PC-3 (cell line): Measurements from ENCODE around the gene STH. TPM values are rescaled to one million over a fixed set of nuclear protein-coding genes. Genes with fewer than 3 reads are reported as not detected.

Experiments
- ATAC-seq: fragments of 200-7000 bp; cut with Tn5 transposase; 2 replicates; pipeline ENCODE4 v1.9.1; 2020; ENCODE audit warnings: mild to moderate bottlenecking, moderate library complexity
- BruUV-seq: library from RNA; stranded (reverse); fragments of 400-500 nt; replicated peaks from 2 replicates; lab custom pipeline; 2021; lab: Mats Ljungman, UMichigan
- CTCF ChIA-PET: fragments of 300-600 bp; sonication (Branson Sonifier 250); formaldehyde crosslinking; loops from one replicate; lab custom pipeline; 2022; ENCODE audit warnings: antibody characterized with exemption; lab: Charles Lee
- POLR2A ChIA-PET: fragments of 300-600 bp; sonication (Branson Sonifier 250); formaldehyde crosslinking; loops from one replicate; lab custom pipeline; 2022; ENCODE audit warnings: antibody characterized with exemption; ENCODE audit not compliant: unreplicated experiment; lab: Charles Lee
- DNase-seq: peaks from one replicate; pipeline ENCODE4 v3.0.0-alpha.2; 2015
- H2AFZ ChIP-seq: fragments of 300-600 bp; sonication (generic); 2 replicates; pipeline ENCODE4 v1.6.0; 2016; ENCODE audit warnings: antibody characterized with exemption, low read length
- H3F3A ChIP-seq: fragments of 300-600 bp; sonication (generic); one replicate; pipeline ENCODE4 v1.6.0; 2017; ENCODE audit warnings: antibody characterized with exemption, low read length, control low read depth, mild to moderate bottlenecking; ENCODE audit not compliant: unreplicated experiment
- H3K27ac ChIP-seq: fragments of 300-600 bp; sonication (generic); 2 replicates; pipeline ENCODE4 v1.5.1; 2016; ENCODE audit warnings: mild to moderate bottlenecking, low read length
- H3K27me3 ChIP-seq: fragments of 300-600 bp; sonication (generic); 2 replicates; pipeline ENCODE4 v1.6.1; 2016; ENCODE audit warnings: low read length, mixed read lengths
- H3K36me3 ChIP-seq: fragments of 300-600 bp; sonication (generic); 2 replicates; pipeline ENCODE4 v1.6.1; 2016; ENCODE audit warnings: low read depth, mixed run types, low read length, mixed read lengths
- H3K4me1 ChIP-seq: fragments of 300-600 bp; sonication (generic); 2 replicates; pipeline ENCODE4 v1.5.1; 2016; ENCODE audit warnings: low read length; ENCODE audit not compliant: insufficient read depth
- H3K4me2 ChIP-seq: fragments of 300-600 bp; sonication (generic); 2 replicates; pipeline ENCODE4 v1.6.0; 2016; ENCODE audit warnings: low read length
- H3K4me3 ChIP-seq: fragments of 300-600 bp; sonication (generic); 2 replicates; pipeline ENCODE4 v1.5.1; 2016; ENCODE audit warnings: mild to moderate bottlenecking, low read length, mixed read lengths
- H3K79me2 ChIP-seq: fragments of 300-600 bp; sonication (generic); 2 replicates; pipeline ENCODE4 v1.6.1; 2017; ENCODE audit warnings: low read length, mixed read lengths
- H3K9ac ChIP-seq: fragments of 300-600 bp; sonication (generic); 2 replicates; pipeline ENCODE4 v1.6.0; 2016; ENCODE audit warnings: mild to moderate bottlenecking, low read length
- H3K9me2 ChIP-seq: fragments of 300-600 bp; sonication (generic); replicated peaks from 2 replicates; pipeline ENCODE4 v1.6.1; 2016; ENCODE audit warnings: mixed run types, low read length, mixed read lengths
- H3K9me3 ChIP-seq: fragments of 300-600 bp; sonication (generic); 2 replicates; pipeline ENCODE4 v1.6.1; 2016; ENCODE audit warnings: low read length, mixed read lengths
- H4K20me1 ChIP-seq: fragments of 300-600 bp; sonication (generic); 2 replicates; pipeline ENCODE4 v1.6.1; 2016; ENCODE audit warnings: low read length, mixed read lengths
- EZH2 ChIP-seq: fragments of 300-600 bp; sonication (generic); IDR thresholded peaks from one replicate; pipeline ENCODE4 v1.6.1; 2017; ENCODE audit warnings: antibody characterized with exemption, mild to moderate bottlenecking, low read length; ENCODE audit not compliant: unreplicated experiment
- EZH2phosphoT487 ChIP-seq: fragments of 300-600 bp; sonication (generic); IDR thresholded peaks from 2 replicates; pipeline ENCODE4 v1.6.1; 2018; ENCODE audit warnings: mild to moderate bottlenecking, antibody characterized with exemption, low read length, borderline replicate concordance
- intact Hi-C: fragments of 100-400 bp; cut with micrococcal nuclease; formaldehyde crosslinking; loops from 2 replicates; pipeline ENCODE4 v1.9.0; 2023
- total RNA-seq: library from RNA; depleted of rRNA; stranded (reverse); fragments of >200 nt; gene quantifications from 2 replicates; pipeline ENCODE4 v1.2.3, GENCODE V29; 2014; rRNA removed
- TF ChIP-seq, protein P1 (sequence below): fragments of 300-600 bp; sonication (generic); conservative IDR thresholded peaks from 2 replicates; pipeline ENCODE4 v1.5.1; 2017; ENCODE audit warnings: antibody characterized with exemption, low read depth, mild to moderate bottlenecking, low read length

The STH gene
- total RNA-seq, 1 experiment from 2014 or later = not detected

DNA sequence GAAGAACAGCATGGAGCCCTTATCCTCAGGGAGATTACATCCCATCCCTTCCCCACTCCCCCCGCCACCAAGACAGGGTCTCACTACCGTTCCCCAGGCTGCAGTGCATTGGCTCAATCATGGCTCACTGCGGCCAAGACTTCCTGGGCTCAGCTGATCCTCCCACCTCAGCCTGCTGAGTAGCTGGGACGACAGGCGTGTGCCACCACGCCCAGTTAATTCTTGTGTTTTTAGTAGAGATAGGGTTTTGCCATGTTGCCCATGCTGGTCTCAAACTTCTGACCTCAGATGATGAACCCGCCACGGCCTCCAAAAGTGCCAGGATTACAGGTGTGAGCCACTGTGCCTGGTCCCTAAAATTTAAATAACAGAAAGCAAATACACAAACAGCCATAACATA lies 48.8 kb downstream of the STH start:
- BruUV-seq = no TSS peak
- TF ChIP-seq, protein P1, sequence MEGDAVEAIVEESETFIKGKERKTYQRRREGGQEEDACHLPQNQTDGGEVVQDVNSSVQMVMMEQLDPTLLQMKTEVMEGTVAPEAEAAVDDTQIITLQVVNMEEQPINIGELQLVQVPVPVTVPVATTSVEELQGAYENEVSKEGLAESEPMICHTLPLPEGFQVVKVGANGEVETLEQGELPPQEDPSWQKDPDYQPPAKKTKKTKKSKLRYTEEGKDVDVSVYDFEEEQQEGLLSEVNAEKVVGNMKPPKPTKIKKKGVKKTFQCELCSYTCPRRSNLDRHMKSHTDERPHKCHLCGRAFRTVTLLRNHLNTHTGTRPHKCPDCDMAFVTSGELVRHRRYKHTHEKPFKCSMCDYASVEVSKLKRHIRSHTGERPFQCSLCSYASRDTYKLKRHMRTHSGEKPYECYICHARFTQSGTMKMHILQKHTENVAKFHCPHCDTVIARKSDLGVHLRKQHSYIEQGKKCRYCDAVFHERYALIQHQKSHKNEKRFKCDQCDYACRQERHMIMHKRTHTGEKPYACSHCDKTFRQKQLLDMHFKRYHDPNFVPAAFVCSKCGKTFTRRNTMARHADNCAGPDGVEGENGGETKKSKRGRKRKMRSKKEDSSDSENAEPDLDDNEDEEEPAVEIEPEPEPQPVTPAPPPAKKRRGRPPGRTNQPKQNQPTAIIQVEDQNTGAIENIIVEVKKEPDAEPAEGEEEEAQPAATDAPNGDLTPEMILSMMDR = no peak
- TF ChIP-seq EZH2phosphoT487 (no peak), EZH2 (no peak)
- Histone ChIP-seq H3K9me2 (no peaks in the 10 kb centered on the region), H2AFZ (no peak overlapping the region), H3K4me1 (peaks cover 11% of the 10 kb centered on the region; the same call in 1 of the 2 replicates), H3K9me3 (no peaks in the 10 kb centered on the region), H4K20me1 (0 out of 2 replicates have a peak, but pooled peaks cover 5% of the 10 kb centered on the region), H3K79me2 (no peaks in the 10 kb centered on the region), H3K36me3 (peaks cover 48% of the 10 kb centered on the region), H3K27ac (no peak overlapping the region), H3K4me2 (no peak overlapping the region), H3K9ac (no peak overlapping the region), H3F3A (peaks cover 3% of the 10 kb centered on the region), H3K27me3 (no peaks in the 10 kb centered on the region), H3K4me3 (no peak overlapping the region)
- ATAC-seq (no peak), DNase-seq (no peak)
- ChIA-PET POLR2A (no interaction called here), CTCF (interaction anchor here (2.0 kb wide), 1 partner anchor 145 kb away, joined by 7 read pairs; the partner anchor contains the start of gene KANSL1)
- intact Hi-C loops = loop anchor here (5.0 to 10.0 kb wide), 2 partner anchors 54 to 107 kb away; no protein-coding TSS in a partner anchor

Other genes starting within 250 kb of the STH start
- gene CRHR1, start 214.9 kb upstream of the STH start, total RNA-seq = not detected in 2 replicates
- not detected in 2 replicates for gene SPPL2C, start 154.4 kb upstream of the STH start, total RNA-seq
- 2.7 and 3.6 TPM in 2 replicates for gene MAPT, start 104.7 kb upstream of the STH start, total RNA-seq
- 47.6 and 63.2 TPM in 2 replicates for gene KANSL1, start 194.2 kb downstream of the STH start, total RNA-seq